B cell (primary cell): Measurements from ENCODE around the gene KLHL34.

Experiments used
- CTCF ChIP-seq: fragments of 200-600 bp; IDR thresholded peaks from one replicate; pipeline ENCODE4 v1.8.0; 2022; ENCODE audit warnings: antibody characterized with exemption, mild to moderate bottlenecking
- EZH2 ChIP-seq: IDR thresholded peaks from 2 replicates; pipeline ENCODE4 v1.6.1; 2012; ENCODE audit warnings: borderline replicate concordance, low read depth, mild to moderate bottlenecking, moderate library complexity, low read length; ENCODE audit not compliant: insufficient read depth, poor library complexity, severe bottlenecking

- TF ChIP-seq CTCF (no peak), EZH2 (no peak)
Measured at GRCh38 chrX:21661316-21661715, 3.2 kb upstream of the KLHL34 start.
